A673 (cell line): ENCODE results near the gene LARP1. TPM values are rescaled to one million over a fixed set of nuclear protein-coding genes. Genes with fewer than 3 reads are reported as not detected.

Source experiments
- BruUV-seq: library from RNA; stranded (reverse); fragments of 400-500 nt; replicated peaks from 2 replicates; lab custom pipeline; 2021; lab: Mats Ljungman, UMichigan
- CTCF ChIA-PET: fragments of 300-600 bp; sonication (Branson Sonifier 250); formaldehyde crosslinking; loops from one replicate; lab custom pipeline; 2022; ENCODE audit warnings: antibody characterized with exemption; lab: Charles Lee
- POLR2A ChIA-PET: fragments of 300-600 bp; sonication (Branson Sonifier 250); formaldehyde crosslinking; loops from one replicate; lab custom pipeline; 2022; ENCODE audit warnings: antibody characterized with exemption; ENCODE audit not compliant: low non-redundant PET; lab: Charles Lee
- DNase-seq: peaks from one replicate; pipeline ENCODE4 v3.0.0-alpha.2; 2015; ENCODE audit warnings: low spot score
- H3K27ac ChIP-seq: fragments of 200-600 bp; sonication (generic); 2 replicates; pipeline ENCODE4 v1.5.1; 2016; ENCODE audit warnings: mixed run types, low read depth, mild to moderate bottlenecking, mixed read lengths, antibody characterized with exemption, low read length; ENCODE audit not compliant: poor library complexity, severe bottlenecking
- H3K27me3 ChIP-seq: fragments of 200-600 bp; sonication (generic); replicated peaks from 2 replicates; pipeline ENCODE4 v1.6.1; 2017; ENCODE audit warnings: mixed run types, low read depth, mild to moderate bottlenecking, mixed read lengths, antibody characterized with exemption, low read length; ENCODE audit not compliant: insufficient read depth, poor library complexity
- H3K36me3 ChIP-seq: fragments of 200-600 bp; sonication (generic); 2 replicates; pipeline ENCODE4 v1.6.1; 2016; ENCODE audit warnings: mixed run types, mild to moderate bottlenecking, mixed read lengths, antibody characterized with exemption, low read length; ENCODE audit not compliant: insufficient read depth, poor library complexity, severe bottlenecking
- H3K4me1 ChIP-seq: fragments of 200-600 bp; sonication (generic); 2 replicates; pipeline ENCODE4 v1.6.1; 2017; ENCODE audit warnings: mixed run types, mild to moderate bottlenecking, mixed read lengths, antibody characterized with exemption, low read length; ENCODE audit not compliant: insufficient read depth, poor library complexity, severe bottlenecking
- H3K4me3 ChIP-seq: fragments of 200-600 bp; sonication (generic); 2 replicates; pipeline ENCODE4 v1.5.1; 2016; ENCODE audit warnings: low read depth, mixed run types, mild to moderate bottlenecking, mixed read lengths, low read length; ENCODE audit not compliant: poor library complexity, severe bottlenecking
- H3K9me3 ChIP-seq: fragments of 200-600 bp; sonication (generic); 2 replicates; pipeline ENCODE4 v1.6.1; 2016; ENCODE audit warnings: mixed run types, low read depth, mild to moderate bottlenecking, mixed read lengths, antibody characterized with exemption, low read length; ENCODE audit not compliant: poor library complexity, severe bottlenecking
- EZH2 ChIP-seq: fragments of 200-600 bp; sonication (generic); IDR thresholded peaks from 2 replicates; pipeline ENCODE4 v1.6.1; 2017; ENCODE audit warnings: borderline replicate concordance, low read depth, mild to moderate bottlenecking, mixed read lengths, antibody characterized with exemption, low read length; ENCODE audit not compliant: poor library complexity, severe bottlenecking
- intact Hi-C: fragments of 100-400 bp; cut with micrococcal nuclease; formaldehyde crosslinking; loops from one replicate; pipeline ENCODE4 v1.10.0; 2022; ENCODE audit not compliant: unreplicated experiment
- total RNA-seq: library from RNA; stranded (reverse); gene quantifications from 2 replicates; pipeline ENCODE4 v1.2.3, GENCODE V29; 2021
- TF ChIP-seq, protein P1 (sequence below): fragments of 300-800, 200-600 bp; sonication (generic); conservative IDR thresholded peaks from 2 replicates; pipeline ENCODE4 v1.5.1; 2017; ENCODE audit warnings: low read depth, mild to moderate bottlenecking, antibody characterized with exemption, low read length, moderate library complexity, mixed read lengths

The LARP1 gene
- total RNA-seq, 1 experiment from 2014 or later: 257 TPM

DNA sequence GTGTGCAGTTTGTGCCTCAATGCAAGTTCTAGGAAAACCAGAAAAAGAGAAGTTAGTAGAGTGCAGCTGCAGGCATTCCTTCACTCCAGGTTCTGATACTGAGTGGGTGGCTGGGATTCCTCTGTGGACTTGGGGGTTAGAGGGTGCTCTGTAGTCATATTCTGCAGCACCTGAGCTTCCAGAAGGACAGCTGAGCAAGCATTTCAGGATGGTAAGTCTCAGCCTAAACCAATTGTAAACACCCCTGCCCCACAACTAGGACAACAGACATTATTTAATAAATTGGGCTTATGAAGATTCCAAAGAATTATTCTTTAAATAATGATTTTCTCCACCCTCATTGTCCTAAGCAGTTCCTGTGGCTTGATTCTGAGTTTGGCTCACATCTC lies 86.1 kb downstream of the LARP1 start:
- Histone ChIP-seq H3K9me3 (no peaks in the 10 kb centered on the region), H3K36me3 (no peaks in the 10 kb centered on the region), H3K27me3 (no peaks in the 10 kb centered on the region), H3K4me3 (no peak overlapping the region), H3K4me1 (no peaks in the 10 kb centered on the region), H3K27ac (no peak overlapping the region)
- TF ChIP-seq EZH2: no peak
- TF ChIP-seq, protein P1, sequence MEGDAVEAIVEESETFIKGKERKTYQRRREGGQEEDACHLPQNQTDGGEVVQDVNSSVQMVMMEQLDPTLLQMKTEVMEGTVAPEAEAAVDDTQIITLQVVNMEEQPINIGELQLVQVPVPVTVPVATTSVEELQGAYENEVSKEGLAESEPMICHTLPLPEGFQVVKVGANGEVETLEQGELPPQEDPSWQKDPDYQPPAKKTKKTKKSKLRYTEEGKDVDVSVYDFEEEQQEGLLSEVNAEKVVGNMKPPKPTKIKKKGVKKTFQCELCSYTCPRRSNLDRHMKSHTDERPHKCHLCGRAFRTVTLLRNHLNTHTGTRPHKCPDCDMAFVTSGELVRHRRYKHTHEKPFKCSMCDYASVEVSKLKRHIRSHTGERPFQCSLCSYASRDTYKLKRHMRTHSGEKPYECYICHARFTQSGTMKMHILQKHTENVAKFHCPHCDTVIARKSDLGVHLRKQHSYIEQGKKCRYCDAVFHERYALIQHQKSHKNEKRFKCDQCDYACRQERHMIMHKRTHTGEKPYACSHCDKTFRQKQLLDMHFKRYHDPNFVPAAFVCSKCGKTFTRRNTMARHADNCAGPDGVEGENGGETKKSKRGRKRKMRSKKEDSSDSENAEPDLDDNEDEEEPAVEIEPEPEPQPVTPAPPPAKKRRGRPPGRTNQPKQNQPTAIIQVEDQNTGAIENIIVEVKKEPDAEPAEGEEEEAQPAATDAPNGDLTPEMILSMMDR: no peak
- no peak for DNase-seq
- CTCF ChIA-PET: no interaction called here
- BruUV-seq: no TSS peak
- intact Hi-C loops: no loop called here
- POLR2A ChIA-PET: no interaction called here

DNA sequence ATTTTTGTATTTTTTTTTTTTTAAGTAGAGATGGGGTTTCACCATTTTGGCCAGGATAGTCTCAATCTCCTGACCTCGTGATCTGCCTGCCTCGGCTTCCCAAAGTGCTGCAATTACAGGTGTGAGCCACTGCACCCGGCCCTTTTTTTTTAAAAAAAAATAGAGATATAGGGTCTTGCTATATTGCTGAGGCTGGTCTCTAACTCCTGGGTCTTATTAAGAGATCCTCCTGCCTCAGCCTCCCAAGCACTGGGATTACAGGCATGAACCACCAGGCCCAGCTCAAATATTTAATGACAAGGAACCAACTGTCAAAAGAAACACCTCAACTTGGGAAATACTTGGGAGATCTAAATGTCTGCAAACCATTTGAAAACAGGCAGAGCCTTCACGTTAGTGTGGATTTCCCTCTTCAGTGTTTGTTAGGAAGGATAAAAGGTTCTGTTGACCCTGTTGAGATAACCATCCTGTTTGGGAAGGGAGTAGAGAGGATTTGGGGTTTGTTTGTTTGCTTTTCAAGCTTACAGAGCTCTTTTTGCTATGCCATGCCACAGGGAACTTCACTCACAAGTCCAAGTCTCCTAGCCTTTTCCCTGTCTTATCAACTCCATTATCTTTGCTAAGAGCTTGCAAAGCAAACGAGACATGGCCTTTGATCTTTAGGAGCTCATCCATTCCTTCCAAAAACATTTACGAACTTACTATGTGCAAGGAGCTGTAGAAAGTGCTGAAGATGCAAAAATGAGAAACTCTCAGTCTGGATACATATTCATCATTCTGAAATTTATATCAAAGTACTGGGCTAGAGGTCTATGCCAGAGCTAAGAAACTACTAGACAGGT lies 87.7 kb downstream of the LARP1 start:
- Histone ChIP-seq H3K4me3 (no peak overlapping the region), H3K4me1 (no peaks in the 10 kb centered on the region), H3K36me3 (no peaks in the 10 kb centered on the region), H3K27me3 (no peaks in the 10 kb centered on the region), H3K9me3 (no peaks in the 10 kb centered on the region), H3K27ac (no peak overlapping the region)
- CTCF ChIA-PET: no interaction called here
- DNase-seq: no peak
- no TSS peak for BruUV-seq
- TF ChIP-seq, protein P1: no peak
- no peak for TF ChIP-seq EZH2
- POLR2A ChIA-PET: no interaction called here
- intact Hi-C loops: no loop called here

DNA sequence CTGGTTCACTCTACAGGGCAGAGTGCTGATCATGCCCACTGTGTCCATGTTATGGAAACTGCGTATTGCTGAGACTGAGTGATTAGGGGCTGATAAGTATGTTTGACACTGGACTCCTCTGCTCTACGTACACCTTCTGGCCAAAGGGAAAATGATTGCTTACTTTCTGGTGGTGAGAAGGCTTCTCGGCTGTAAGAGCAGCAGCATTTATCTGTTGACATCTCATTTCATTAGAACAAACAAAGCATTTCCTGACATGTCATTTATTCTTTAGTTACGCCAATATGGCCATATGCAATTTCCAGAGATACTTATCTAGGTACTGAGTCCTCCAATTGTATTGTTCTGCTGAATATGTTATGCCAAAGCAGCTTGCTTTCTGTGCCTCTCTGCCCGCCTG lies 89.6 kb downstream of the LARP1 start:
- intact Hi-C loops: no loop called here
- no peak for TF ChIP-seq EZH2
- TF ChIP-seq, protein P1: no peak
- no peaks in the 10 kb centered on the region for H3K4me1 ChIP-seq
- no peak overlapping the region for H3K4me3 ChIP-seq
- ChIA-PET POLR2A (no interaction called here), CTCF (no interaction called here)
- H3K9me3 ChIP-seq: no peaks in the 10 kb centered on the region
- no peak overlapping the region for H3K27ac ChIP-seq
- no TSS peak for BruUV-seq
- DNase-seq: no peak
- H3K27me3 ChIP-seq: no peaks in the 10 kb centered on the region
- no peaks in the 10 kb centered on the region for H3K36me3 ChIP-seq
